ENCODE results near the gene RNF17. TPM values are rescaled to one million over a fixed set of nuclear protein-coding genes. Genes with fewer than 3 reads are reported as not detected.

RNF17 gene
- total RNA-seq, 1 donor from 2014 or later, result 0.12 TPM

DNA sequence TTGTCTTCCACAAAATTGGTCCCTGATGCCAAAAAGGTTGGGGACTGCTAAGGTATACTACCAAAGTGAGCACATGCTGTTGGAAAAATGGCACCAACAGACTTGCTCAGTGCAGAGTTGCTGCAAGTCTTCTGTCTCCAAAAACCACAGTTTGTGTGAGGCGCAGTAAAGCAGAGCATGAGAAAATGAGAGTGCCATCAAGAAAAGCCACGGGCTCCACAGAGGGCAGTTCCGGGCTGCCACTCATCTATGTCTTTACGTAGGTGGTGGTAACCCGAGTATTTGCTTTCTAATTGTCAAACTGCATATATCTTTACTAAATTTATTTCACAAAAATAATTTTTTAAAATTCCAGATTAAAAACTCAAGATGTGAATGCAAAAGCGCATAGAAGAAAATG is 123.8 kb downstream of the RNF17 start:
- TF ChIP-seq, protein P1, sequence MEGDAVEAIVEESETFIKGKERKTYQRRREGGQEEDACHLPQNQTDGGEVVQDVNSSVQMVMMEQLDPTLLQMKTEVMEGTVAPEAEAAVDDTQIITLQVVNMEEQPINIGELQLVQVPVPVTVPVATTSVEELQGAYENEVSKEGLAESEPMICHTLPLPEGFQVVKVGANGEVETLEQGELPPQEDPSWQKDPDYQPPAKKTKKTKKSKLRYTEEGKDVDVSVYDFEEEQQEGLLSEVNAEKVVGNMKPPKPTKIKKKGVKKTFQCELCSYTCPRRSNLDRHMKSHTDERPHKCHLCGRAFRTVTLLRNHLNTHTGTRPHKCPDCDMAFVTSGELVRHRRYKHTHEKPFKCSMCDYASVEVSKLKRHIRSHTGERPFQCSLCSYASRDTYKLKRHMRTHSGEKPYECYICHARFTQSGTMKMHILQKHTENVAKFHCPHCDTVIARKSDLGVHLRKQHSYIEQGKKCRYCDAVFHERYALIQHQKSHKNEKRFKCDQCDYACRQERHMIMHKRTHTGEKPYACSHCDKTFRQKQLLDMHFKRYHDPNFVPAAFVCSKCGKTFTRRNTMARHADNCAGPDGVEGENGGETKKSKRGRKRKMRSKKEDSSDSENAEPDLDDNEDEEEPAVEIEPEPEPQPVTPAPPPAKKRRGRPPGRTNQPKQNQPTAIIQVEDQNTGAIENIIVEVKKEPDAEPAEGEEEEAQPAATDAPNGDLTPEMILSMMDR (conservative IDR thresholded peaks at IDR 0.05), result no peak
- Mint-ChIP-seq H3K36me3 (peaks cover 34% of the 10 kb centered on the region), H3K27me3 (no peaks in the 10 kb centered on the region), H3K4me3 (no peak overlapping the region), H3K27ac (no peak overlapping the region), H3K9me3 (no peaks in the 10 kb centered on the region), H3K4me1 (ENCODE audit: unreplicated experiment) (no peaks in the 10 kb centered on the region)
- no peak for DNase-seq (ENCODE audit: extremely low spot score, unreplicated experiment)

DNA sequence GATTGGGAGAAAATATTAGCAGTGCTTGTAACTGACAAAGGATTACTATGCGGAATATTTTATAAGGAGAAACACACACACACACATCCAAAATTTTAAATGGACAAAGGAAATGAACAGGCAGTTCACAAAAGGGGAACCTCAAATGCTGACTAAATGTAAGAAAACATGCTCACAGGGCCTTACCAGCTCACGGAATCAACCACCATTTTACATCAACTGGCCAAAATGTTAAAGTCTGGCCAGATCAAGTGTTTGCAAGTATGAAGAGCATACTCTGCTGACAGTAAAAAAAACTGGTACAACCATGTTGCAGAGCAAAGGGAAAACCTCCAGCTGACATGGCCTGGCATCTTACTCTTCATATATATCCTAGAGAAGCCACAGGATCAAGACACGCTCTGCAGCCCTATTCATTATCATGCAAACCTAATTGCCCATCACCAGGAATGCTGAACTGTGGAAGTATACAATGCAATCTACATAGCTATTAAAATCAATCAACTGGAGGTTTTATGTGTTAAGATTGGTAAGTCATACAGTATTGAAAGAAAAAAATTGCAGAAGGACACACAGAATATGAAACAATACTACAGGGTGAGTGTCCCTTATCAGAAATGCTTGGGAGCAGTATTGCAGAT is 124.4 kb downstream of the RNF17 start:
- TF ChIP-seq, protein P1 (conservative IDR thresholded peaks at IDR 0.05), result no peak
- Mint-ChIP-seq H3K9me3 (no peaks in the 10 kb centered on the region), H3K4me1 (ENCODE audit: unreplicated experiment) (no peaks in the 10 kb centered on the region), H3K4me3 (no peak overlapping the region), H3K27ac (no peak overlapping the region), H3K36me3 (peaks cover 36% of the 10 kb centered on the region), H3K27me3 (no peaks in the 10 kb centered on the region)
- no peak for DNase-seq (ENCODE audit: extremely low spot score, unreplicated experiment)

DNA sequence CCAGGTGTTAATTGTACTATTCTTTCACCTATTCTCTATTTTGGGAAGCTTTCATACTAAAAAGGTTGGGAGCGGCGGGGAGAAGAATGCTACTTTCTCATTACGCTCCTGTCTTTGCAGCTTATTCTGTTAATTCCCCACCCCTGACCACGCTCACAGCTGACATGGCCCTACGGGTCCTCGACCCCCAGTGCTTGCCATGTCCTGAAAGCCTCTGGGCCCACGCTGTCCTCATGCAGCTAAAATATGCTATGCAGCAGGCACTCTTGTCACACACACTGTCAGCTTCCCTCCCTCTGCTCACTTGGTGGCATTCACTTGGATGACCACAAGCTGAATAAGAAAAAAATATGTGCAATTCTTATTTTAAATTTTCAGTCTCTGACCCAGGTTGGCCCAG is 126.3 kb downstream of the RNF17 start:
- Mint-ChIP-seq H3K4me1 (ENCODE audit: unreplicated experiment) (no peaks in the 10 kb centered on the region), H3K27me3 (no peaks in the 10 kb centered on the region), H3K9me3 (no peaks in the 10 kb centered on the region), H3K27ac (no peak overlapping the region), H3K4me3 (no peak overlapping the region), H3K36me3 (peaks cover 41% of the 10 kb centered on the region)
- DNase-seq (ENCODE audit: extremely low spot score, unreplicated experiment), result no peak
- TF ChIP-seq, protein P1 (conservative IDR thresholded peaks at IDR 0.05), result no peak

DNA sequence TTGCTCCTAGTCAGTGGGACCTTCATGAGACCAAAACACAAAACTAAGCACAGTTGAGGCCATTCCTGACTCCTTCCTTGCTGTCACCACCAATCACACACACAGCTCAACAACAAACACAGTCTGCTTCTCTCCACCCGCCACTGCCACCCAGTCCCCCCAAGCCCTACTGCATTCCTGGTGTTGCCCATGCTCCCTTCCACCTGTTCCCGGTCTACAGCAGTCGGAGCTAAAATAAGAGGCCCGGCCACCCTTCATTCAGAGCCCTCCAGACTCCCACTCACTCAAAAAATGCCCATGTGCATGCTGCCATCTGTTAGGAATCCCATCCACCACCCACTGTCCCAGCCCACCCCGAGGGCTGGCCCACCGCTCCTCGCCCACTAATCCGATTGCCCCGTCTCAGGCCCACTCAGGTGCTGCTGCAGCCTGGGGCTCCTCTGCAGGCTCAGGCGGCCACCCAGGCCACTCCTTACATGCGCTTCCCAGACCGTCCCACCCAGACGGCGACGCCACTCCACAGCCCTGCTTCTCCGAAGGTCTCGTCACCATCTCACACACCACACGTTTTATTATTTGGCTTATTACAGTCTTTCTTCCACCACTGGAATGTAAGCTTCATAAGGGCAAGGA is 127.6 kb downstream of the RNF17 start:
- DNase-seq (ENCODE audit: extremely low spot score, unreplicated experiment), result no peak

DNA sequence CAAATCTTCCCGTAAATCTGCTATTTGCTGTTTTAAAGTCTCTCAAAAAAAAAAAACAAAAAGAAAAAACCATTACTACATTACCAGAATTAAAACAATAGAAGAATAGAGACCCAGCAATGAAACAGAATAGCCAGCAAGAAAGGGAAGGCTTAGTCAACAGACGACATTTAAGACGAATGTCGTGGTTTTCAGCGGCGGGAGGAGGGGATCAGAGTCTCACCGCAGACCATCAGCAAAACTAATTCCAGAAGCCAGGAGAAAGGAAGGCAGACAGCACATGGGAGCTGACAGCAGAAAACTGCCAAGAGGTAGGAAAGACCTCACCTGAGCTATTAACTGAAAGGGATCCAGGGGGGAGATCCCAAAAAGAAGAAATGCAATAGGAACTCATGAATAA is 128.9 kb downstream of the RNF17 start:
- H3K4me3 Mint-ChIP-seq, result no peak overlapping the region
- H3K9me3 Mint-ChIP-seq, result no peaks in the 10 kb centered on the region
- DNase-seq (ENCODE audit: extremely low spot score, unreplicated experiment), result no peak
- H3K27ac Mint-ChIP-seq, result no peak overlapping the region
- TF ChIP-seq, protein P1 (conservative IDR thresholded peaks at IDR 0.05), result no peak
- peaks cover 37% of the 10 kb centered on the region for H3K36me3 Mint-ChIP-seq
- no peaks in the 10 kb centered on the region for H3K4me1 Mint-ChIP-seq (ENCODE audit: unreplicated experiment)
- H3K27me3 Mint-ChIP-seq, result no peaks in the 10 kb centered on the region

More for the DNA sequence above, 127.6 kb downstream of the RNF17 start:
- no peaks in the 10 kb centered on the region for H3K27me3 Mint-ChIP-seq
- H3K9me3 Mint-ChIP-seq, result no peaks in the 10 kb centered on the region
- H3K4me3 Mint-ChIP-seq, result no peak overlapping the region
- no peak overlapping the region for H3K27ac Mint-ChIP-seq
- H3K36me3 Mint-ChIP-seq, result peaks cover 41% of the 10 kb centered on the region
- TF ChIP-seq, protein P1 (conservative IDR thresholded peaks at IDR 0.05), result no peak
- H3K4me1 Mint-ChIP-seq (ENCODE audit: unreplicated experiment), result no peaks in the 10 kb centered on the region

Data from type B pancreatic cell (in vitro differentiated cells).